Measurements from ENCODE around the gene IL27RA.

DNA sequence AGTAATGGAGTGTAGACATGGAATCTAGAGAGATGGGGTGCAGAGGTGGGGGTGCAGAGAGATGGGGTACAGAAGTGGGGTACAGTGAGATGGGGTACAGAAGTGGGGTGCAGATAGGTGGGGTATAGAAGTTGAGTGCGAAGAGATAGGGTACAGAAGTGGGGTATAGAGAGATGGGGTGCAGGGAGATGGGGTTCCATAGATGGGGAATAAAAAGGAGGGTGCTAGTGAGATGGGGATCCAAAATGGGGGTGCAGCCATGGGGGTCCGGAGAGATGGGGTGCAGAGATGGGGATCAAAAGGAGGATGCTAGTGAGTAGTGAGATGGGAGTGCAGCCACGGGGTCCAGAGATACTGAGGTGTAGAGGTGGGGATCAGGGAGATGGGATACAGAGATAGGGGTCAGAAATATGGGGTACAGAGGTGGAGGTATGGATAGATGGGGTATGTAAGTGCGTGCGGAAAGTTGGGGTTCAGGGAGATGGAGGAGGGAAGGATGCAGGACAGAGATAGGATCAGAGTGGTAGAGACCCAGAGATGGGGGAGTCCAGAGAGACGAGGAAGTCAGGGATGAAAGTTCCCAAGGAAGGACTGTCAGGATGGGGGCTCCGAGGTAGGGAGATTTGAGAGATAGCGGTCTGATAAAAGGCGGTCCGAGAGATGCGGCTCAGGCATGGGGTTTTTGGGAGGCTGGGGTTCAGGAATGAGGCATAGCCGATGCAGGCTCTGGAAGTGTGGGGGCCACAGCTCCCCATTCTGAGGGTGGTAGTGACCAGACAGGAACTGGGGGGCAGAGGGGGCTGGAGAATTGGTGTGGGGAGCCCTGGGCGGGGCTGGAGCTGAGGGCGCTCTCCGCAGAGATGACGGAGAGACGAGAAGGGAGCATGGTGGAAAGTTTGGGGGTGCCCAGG, 26.9 kb downstream of the IL27RA start:
- TF ChIP-seq, protein P1, sequence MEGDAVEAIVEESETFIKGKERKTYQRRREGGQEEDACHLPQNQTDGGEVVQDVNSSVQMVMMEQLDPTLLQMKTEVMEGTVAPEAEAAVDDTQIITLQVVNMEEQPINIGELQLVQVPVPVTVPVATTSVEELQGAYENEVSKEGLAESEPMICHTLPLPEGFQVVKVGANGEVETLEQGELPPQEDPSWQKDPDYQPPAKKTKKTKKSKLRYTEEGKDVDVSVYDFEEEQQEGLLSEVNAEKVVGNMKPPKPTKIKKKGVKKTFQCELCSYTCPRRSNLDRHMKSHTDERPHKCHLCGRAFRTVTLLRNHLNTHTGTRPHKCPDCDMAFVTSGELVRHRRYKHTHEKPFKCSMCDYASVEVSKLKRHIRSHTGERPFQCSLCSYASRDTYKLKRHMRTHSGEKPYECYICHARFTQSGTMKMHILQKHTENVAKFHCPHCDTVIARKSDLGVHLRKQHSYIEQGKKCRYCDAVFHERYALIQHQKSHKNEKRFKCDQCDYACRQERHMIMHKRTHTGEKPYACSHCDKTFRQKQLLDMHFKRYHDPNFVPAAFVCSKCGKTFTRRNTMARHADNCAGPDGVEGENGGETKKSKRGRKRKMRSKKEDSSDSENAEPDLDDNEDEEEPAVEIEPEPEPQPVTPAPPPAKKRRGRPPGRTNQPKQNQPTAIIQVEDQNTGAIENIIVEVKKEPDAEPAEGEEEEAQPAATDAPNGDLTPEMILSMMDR (conservative IDR thresholded peaks at IDR 0.05; ENCODE audit: low read depth, low read length), result no peak
- TF ChIP-seq EZH2 (IDR thresholded peaks at IDR 0.05; ENCODE audit: borderline replicate concordance, low read depth, low read length, poor library complexity, severe bottlenecking), result no peak

Measured in A673 (cell line).